H1 (cell line): ENCODE results near the gene GRIP1. TPM values are rescaled to one million over a fixed set of nuclear protein-coding genes. Genes with fewer than 3 reads are reported as not detected.

ENCODE experiments used
- POLR2A ChIP-seq, 2 experiments: IDR thresholded peaks; 1 replicate in 1 of 2; 2 replicates in 1 of 2; pipeline ENCODE4 v1.6.1; 2011; ENCODE audit warnings: low read depth in 2 of 2, low read length in 2 of 2, mild to moderate bottlenecking in 2 of 2; ENCODE audit errors: control extremely low read depth in 1 of 2
- RAD21 ChIP-seq, 2 experiments: IDR thresholded peaks in 1 of 2; conservative IDR thresholded peaks in 1 of 2; 2 replicates each; pipeline ENCODE4 v1.6.1; 2011; ENCODE audit warnings: low read depth in 2 of 2, low read length in 2 of 2, improper control_type of control experiment in 1 of 2, inconsistent platforms in 1 of 2, mild to moderate bottlenecking in 1 of 2, moderate library complexity in 1 of 2
- SP1 ChIP-seq: IDR thresholded peaks from 2 replicates; pipeline ENCODE4 v1.6.1; 2011; ENCODE audit warnings: low read depth, low read length
- polyA plus RNA-seq, 7 experiments: library from polyadenylated mRNA; depleted of rRNA in 3 of 7; stranded (reverse) in 5 of 7; unstranded in 2 of 7; fragments of >200 nt in 5 of 7; fragments of 200-250 nt in 2 of 7; gene quantifications; 1 replicate in 5 of 7; 2 replicates in 1 of 7; 4 replicates in 1 of 7; pipeline versions ENCODE4 v1.2.1 to v1.2.3, GENCODE V29; 2011 to 2013; ENCODE audit warnings: missing spikeins in 2 of 7, mixed read lengths in 2 of 7
- total RNA-seq: library from RNA; stranded (reverse); fragmentation: NEBNext Ultra II Directional; extraction: Animal tissue kit (Norgen Biotek cat#: 25700); gene quantifications from 2 replicates; pipeline ENCODE4 v1.2.1, GENCODE V29; 2021
- TF ChIP-seq, protein P1 (sequence below), 3 experiments: IDR thresholded peaks; 1 replicate in 2 of 3; 2 replicates in 1 of 3; pipeline versions ENCODE4 v1.5.1 to v1.6.1; 2011; ENCODE audit warnings: low read length in 3 of 3, mild to moderate bottlenecking in 3 of 3, inconsistent platforms in 2 of 3, low read depth in 1 of 3, moderate library complexity in 1 of 3; ENCODE audit not compliant: insufficient read depth in 1 of 3; ENCODE audit errors: control extremely low read depth in 1 of 3

GRIP1 gene
- total and polyA plus RNA-seq, 2 of the 8 experiments (the other 6 are each of a cell fraction or from before 2014, with no cell fraction given) = 4.5 to 27.3 TPM

GRCh38 chr12:66409195-66409871 is 269.5 kb downstream of the GRIP1 start (continued):
- TF ChIP-seq, protein P1, sequence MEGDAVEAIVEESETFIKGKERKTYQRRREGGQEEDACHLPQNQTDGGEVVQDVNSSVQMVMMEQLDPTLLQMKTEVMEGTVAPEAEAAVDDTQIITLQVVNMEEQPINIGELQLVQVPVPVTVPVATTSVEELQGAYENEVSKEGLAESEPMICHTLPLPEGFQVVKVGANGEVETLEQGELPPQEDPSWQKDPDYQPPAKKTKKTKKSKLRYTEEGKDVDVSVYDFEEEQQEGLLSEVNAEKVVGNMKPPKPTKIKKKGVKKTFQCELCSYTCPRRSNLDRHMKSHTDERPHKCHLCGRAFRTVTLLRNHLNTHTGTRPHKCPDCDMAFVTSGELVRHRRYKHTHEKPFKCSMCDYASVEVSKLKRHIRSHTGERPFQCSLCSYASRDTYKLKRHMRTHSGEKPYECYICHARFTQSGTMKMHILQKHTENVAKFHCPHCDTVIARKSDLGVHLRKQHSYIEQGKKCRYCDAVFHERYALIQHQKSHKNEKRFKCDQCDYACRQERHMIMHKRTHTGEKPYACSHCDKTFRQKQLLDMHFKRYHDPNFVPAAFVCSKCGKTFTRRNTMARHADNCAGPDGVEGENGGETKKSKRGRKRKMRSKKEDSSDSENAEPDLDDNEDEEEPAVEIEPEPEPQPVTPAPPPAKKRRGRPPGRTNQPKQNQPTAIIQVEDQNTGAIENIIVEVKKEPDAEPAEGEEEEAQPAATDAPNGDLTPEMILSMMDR (IDR thresholded peaks at IDR 0.05; ENCODE audit: control extremely low read depth in 1 of 3, insufficient read depth in 1 of 3, low read depth in 1 of 3, low read length in 3 of 3) = peak in 2 of 3 experiments; percentile 63 to 72; a peak in 3 of 4 replicates
- no peak for TF ChIP-seq SP1
- TF ChIP-seq RAD21 (IDR thresholded peaks at IDR 0.05 in 1 of 2, conservative IDR thresholded peaks at IDR 0.05 in 1 of 2; ENCODE audit: low read depth in 2 of 2, low read length in 2 of 2) = peak; percentile 89 to 92
- TF ChIP-seq POLR2A (IDR thresholded peaks at IDR 0.05; ENCODE audit: control extremely low read depth in 1 of 2, low read depth in 2 of 2, low read length in 2 of 2) = no peak
